ENCODE data around the gene MMP23B.

Gene MMP23B

GRCh38 chr1:1596493-1597274 lies 35.3 kb upstream of the MMP23B start:
- Histone ChIP-seq H3K9ac (ENCODE audit: insufficient read length, low read depth) (peak overlapping the region; percentile 51), H3K36me3 (ENCODE audit: insufficient read depth, insufficient read length, low read length) (no peaks in the 10 kb centered on the region), H3K27me3 (ENCODE audit: insufficient read depth, insufficient read length) (peaks cover 20% of the 10 kb centered on the region), H3K9me3 (ENCODE audit: insufficient read depth, low read length) (no peaks in the 10 kb centered on the region), H3K4me3 (ENCODE audit: insufficient read length, low read depth) (no peak overlapping the region), H3K4me1 (ENCODE audit: insufficient read depth, insufficient read length) (peaks cover 30% of the 10 kb centered on the region)
- no peak for DNase-seq (ENCODE audit: low read depth, low spot score)
- TF ChIP-seq ZNF274 (IDR thresholded peaks at IDR 0.05; ENCODE audit: low read depth, low read length) (no peak), SUZ12 (IDR thresholded peaks at IDR 0.05; ENCODE audit: extremely low read depth, insufficient read depth, insufficient read length) (no peak), YY1 (IDR thresholded peaks at IDR 0.05; ENCODE audit: insufficient read depth, insufficient read length) (no peak)

DNA sequence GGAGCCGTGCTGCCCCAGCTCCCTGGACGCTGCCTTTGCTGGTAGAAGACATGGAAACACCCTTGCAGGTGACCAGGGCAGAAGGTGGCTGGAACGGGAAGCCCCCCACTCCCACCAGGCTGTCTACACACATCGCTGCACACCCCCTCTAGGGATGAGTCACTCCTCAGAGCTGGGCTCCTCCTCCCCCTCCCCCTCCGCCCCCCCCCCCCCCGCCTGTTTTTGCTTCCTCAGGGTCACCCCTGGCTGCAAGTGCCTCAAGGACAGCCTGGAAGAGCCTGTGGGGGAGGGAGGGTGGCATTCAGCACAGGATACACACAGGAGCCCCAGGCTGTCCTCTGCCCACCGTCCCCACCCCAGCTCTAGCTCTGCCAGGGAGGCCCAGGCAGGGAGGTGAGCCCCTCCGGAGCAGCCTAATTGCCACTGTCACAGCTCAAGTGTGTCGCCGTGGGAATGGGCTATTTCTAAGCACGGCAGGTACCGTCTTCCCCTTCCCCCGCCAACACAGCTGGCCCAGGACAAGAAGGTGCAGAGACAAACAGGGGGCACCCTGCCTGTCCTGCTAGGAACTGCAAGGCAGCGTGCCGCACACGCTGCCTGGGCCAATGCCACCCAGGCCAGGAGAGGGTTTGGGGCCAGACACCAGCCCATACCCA lies 34.6 kb upstream of the MMP23B start:
- Histone ChIP-seq H3K4me1 (ENCODE audit: insufficient read depth, insufficient read length) (peaks cover 32% of the 10 kb centered on the region), H3K9ac (ENCODE audit: insufficient read length, low read depth) (peak overlapping the region; percentile 51), H3K9me3 (ENCODE audit: insufficient read depth, low read length) (no peaks in the 10 kb centered on the region), H3K4me3 (ENCODE audit: insufficient read length, low read depth) (peak overlapping the region; percentile 12), H3K36me3 (ENCODE audit: insufficient read depth, insufficient read length, low read length) (no peaks in the 10 kb centered on the region), H3K27me3 (ENCODE audit: insufficient read depth, insufficient read length) (peaks cover 23% of the 10 kb centered on the region)
- DNase-seq (ENCODE audit: low read depth, low spot score), result no peak
- TF ChIP-seq SUZ12 (IDR thresholded peaks at IDR 0.05; ENCODE audit: extremely low read depth, insufficient read depth, insufficient read length) (no peak), ZNF274 (IDR thresholded peaks at IDR 0.05; ENCODE audit: low read depth, low read length) (no peak), YY1 (IDR thresholded peaks at IDR 0.05; ENCODE audit: insufficient read depth, insufficient read length) (no peak)

- DNase-seq (ENCODE audit: low read depth, low spot score), result no peak
- Histone ChIP-seq H3K36me3 (ENCODE audit: insufficient read depth, insufficient read length, low read length) (no peaks in the 10 kb centered on the region), H3K4me3 (ENCODE audit: insufficient read length, low read depth) (no peak overlapping the region), H3K9me3 (ENCODE audit: insufficient read depth, low read length) (no peaks in the 10 kb centered on the region), H3K27me3 (ENCODE audit: insufficient read depth, insufficient read length) (peaks cover 23% of the 10 kb centered on the region), H3K9ac (ENCODE audit: insufficient read length, low read depth) (peak overlapping the region; percentile 46), H3K4me1 (ENCODE audit: insufficient read depth, insufficient read length) (peaks cover 33% of the 10 kb centered on the region)
- TF ChIP-seq YY1 (IDR thresholded peaks at IDR 0.05; ENCODE audit: insufficient read depth, insufficient read length) (no peak), ZNF274 (IDR thresholded peaks at IDR 0.05; ENCODE audit: low read depth, low read length) (no peak), SUZ12 (IDR thresholded peaks at IDR 0.05; ENCODE audit: extremely low read depth, insufficient read depth, insufficient read length) (no peak)
These were observed 33.8 kb upstream of the MMP23B start for GRCh38 chr1:1598051-1598719.

DNA sequence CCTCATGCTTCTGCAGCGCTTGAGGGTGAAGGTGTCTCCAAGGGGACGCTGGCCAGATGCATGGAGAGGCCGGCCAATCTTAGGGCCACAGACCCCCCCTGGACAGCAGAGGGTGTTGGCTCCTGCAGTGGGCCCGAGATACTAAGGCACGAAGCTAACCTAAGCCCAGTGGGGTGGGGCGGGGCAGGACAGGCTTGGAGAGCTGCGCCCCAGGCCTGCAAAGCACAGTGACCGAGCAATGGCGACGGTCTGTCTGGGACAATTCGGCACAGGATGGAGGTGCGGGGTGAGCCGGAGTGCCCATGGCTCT lies 33.3 kb upstream of the MMP23B start:
- H3K9ac ChIP-seq (ENCODE audit: insufficient read length, low read depth), result peak overlapping the region; percentile 79
- H3K27me3 ChIP-seq (ENCODE audit: insufficient read depth, insufficient read length), result peaks cover 23% of the 10 kb centered on the region
- H3K4me1 ChIP-seq (ENCODE audit: insufficient read depth, insufficient read length), result peaks cover 33% of the 10 kb centered on the region
- H3K4me3 ChIP-seq (ENCODE audit: insufficient read length, low read depth), result no peak overlapping the region
- H3K9me3 ChIP-seq (ENCODE audit: insufficient read depth, low read length), result no peaks in the 10 kb centered on the region
- DNase-seq (ENCODE audit: low read depth, low spot score), result no peak
- H3K36me3 ChIP-seq (ENCODE audit: insufficient read depth, insufficient read length, low read length), result no peaks in the 10 kb centered on the region
- TF ChIP-seq YY1 (IDR thresholded peaks at IDR 0.05; ENCODE audit: insufficient read depth, insufficient read length), result no peak

- H3K27me3 ChIP-seq (ENCODE audit: insufficient read depth, insufficient read length), result peaks cover 23% of the 10 kb centered on the region
- TF ChIP-seq YY1 (IDR thresholded peaks at IDR 0.05; ENCODE audit: insufficient read depth, insufficient read length) (no peak), ZNF274 (IDR thresholded peaks at IDR 0.05; ENCODE audit: low read depth, low read length) (no peak)
- no peak for DNase-seq (ENCODE audit: low read depth, low spot score)
- H3K4me3 ChIP-seq (ENCODE audit: insufficient read length, low read depth), result peak overlapping the region; percentile 45
- peaks cover 30% of the 10 kb centered on the region for H3K4me1 ChIP-seq (ENCODE audit: insufficient read depth, insufficient read length)
- H3K36me3 ChIP-seq (ENCODE audit: insufficient read depth, insufficient read length, low read length), result no peaks in the 10 kb centered on the region
- peak overlapping the region; percentile 79 for H3K9ac ChIP-seq (ENCODE audit: insufficient read length, low read depth)
- no peaks in the 10 kb centered on the region for H3K9me3 ChIP-seq (ENCODE audit: insufficient read depth, low read length)
These were observed 32.7 kb upstream of the MMP23B start for GRCh38 chr1:1599030-1599934.

GRCh38 chr1:1599935-1600860 lies 31.8 kb upstream of the MMP23B start, which contains the start of gene FNDC10:
FNDC10 (minus strand) TSS chr1:1600135; CDS start chr1:1600015, 120 bp downstream.
- DNase-seq (ENCODE audit: low read depth, low spot score), result no peak
- peaks cover 23% of the 10 kb centered on the region for H3K27me3 ChIP-seq (ENCODE audit: insufficient read depth, insufficient read length)

More at GRCh38 chr1:1599935-1600860, 31.8 kb upstream of the MMP23B start, which contains the start of gene FNDC10:
- Histone ChIP-seq H3K4me3 (ENCODE audit: insufficient read length, low read depth) (peak within 1 kb of the TSS; percentile 45), H3K9me3 (ENCODE audit: insufficient read depth, low read length) (no peaks in the 10 kb centered on the region), H3K36me3 (ENCODE audit: insufficient read depth, insufficient read length, low read length) (no peaks in the 10 kb centered on the region), H3K9ac (ENCODE audit: insufficient read length, low read depth) (peak within 1 kb of the TSS; percentile 79), H3K4me1 (ENCODE audit: insufficient read depth, insufficient read length) (peaks cover 26% of the 10 kb centered on the region)
- TF ChIP-seq SUZ12 (IDR thresholded peaks at IDR 0.05; ENCODE audit: extremely low read depth, insufficient read depth, insufficient read length) (no peak), ZNF274 (IDR thresholded peaks at IDR 0.05; ENCODE audit: low read depth, low read length) (no peak), YY1 (IDR thresholded peaks at IDR 0.05; ENCODE audit: insufficient read depth, insufficient read length) (no peak)
